Thoracic aorta endothelial cell (primary cell): ENCODE results near the gene MAPK1IP1L. TPM values are rescaled to one million over a fixed set of nuclear protein-coding genes. Genes with fewer than 3 reads are reported as not detected.

Experiments used
- total RNA-seq: library from RNA; depleted of rRNA; stranded (reverse); fragments of >200 nt; gene quantifications from 2 replicates; pipeline ENCODE4 v1.2.3, GENCODE V29; 2012

The MAPK1IP1L gene
- 88.6 and 92.5 TPM in 2 replicates for total RNA-seq

DNA sequence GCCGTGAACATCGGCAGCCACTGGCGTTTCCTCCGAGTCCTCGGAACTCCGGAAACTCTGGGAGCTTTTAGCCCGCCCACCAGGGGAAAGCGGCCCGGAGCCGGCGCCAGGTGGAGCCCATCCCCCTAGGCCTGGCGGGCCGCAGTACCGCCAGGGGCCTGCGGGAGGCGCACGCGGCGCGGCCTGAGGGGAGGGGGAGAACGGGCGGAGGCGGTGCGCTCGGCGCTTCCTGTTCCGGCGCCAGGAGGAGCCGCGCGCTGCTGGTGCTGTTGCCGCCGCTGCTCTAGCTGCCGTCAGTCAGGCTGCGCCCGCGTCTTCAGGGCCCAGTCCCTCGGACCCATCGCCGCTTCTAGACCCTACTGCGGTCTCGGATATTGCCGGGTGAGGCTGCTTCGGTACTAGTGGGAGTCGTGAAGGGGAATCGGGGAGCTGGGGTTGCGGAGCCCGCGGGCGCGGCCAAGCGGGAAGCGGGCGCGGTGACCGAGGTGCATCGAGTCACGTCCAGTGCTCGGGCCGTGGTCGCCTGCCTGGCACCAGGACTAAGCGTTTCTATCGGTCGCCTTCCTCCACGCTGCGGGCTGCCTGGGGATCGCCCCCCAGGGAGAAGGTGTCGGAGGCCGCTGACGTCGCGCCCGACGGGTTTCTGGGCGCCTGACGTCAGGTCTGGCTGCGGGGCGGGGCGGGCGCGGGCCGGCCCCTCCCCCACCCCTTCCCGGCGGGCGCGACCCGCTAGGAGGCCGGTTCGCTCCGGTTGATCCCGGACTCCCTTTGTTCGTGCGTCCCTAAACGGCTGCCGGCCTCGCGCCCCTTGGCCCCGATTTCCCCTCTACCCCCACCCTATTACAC lies at the start of gene MAPK1IP1L:
Gene MAPK1IP1L, plus strand, starts transcription at position 225 of the 846 bp plus-strand sequence. CDS start 10,037 bp downstream, outside the sequence.

DNA sequence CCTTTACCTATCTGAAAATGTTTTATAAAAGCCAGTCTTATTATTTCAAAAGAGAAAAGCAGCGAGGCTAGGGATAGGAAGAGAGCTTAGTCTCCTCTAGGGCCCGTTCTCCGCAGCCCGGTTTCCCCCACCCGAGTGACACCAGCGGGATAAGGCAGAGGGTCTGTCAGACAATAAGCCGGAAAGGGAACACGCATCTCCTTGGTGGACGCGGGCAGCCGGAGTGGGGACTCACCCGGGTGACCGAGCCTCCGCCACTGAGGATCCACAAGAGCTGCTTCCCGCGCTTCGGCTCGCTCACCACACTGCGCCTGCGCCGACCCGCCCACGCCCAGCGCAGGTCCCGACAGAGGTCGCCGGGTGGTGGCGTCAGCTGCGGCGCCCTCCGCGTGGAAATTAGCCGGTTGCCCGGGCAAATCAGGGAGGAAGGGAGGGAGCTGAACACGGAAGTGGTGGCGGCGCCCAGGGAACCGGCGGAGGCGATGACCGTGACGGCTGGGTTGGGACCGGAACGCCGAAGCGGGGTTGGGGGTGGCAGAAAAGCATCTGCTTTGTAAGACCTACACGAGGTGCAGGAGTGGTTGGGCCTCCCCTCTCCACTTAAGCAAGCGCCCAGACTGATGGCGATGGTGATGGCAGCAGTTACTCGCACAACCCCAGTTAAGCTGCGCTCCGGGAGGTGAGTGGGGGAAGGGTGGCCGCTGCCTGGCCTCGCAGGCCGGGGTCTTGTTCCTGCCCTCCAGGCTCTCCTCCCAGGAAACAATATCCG lies 24.5 kb upstream of the MAPK1IP1L start, which contains the start of the genes SOCS4 and WDHD1:
Gene SOCS4, plus strand, starts transcription at position 444 of the 769 bp plus-strand sequence. CDS start 15,806 bp downstream, outside the sequence.
Gene WDHD1, minus strand, starts transcription at position 307 of the 769 bp plus-strand sequence. CDS start 312 bp downstream, outside the sequence.

Other genes starting within 250 kb of the MAPK1IP1L start
- gene GCH1, start 148.8 kb upstream of the MAPK1IP1L start, total RNA-seq: 3.3 and 5.0 TPM in 2 replicates
- gene WDHD1, start 24.5 kb upstream of the MAPK1IP1L start, total RNA-seq: 23.9 and 31.1 TPM in 2 replicates
- gene SOCS4, start 24.4 kb upstream of the MAPK1IP1L start, total RNA-seq: 40.2 and 50.1 TPM in 2 replicates
- gene LGALS3, start 77.6 kb downstream of the MAPK1IP1L start, total RNA-seq: 34.6 and 37.5 TPM in 2 replicates
- gene DLGAP5, start 139.9 kb downstream of the MAPK1IP1L start, total RNA-seq: 89.0 and 149 TPM in 2 replicates
- gene FBXO34, start 219.8 kb downstream of the MAPK1IP1L start, total RNA-seq: 20.9 and 26.3 TPM in 2 replicates